ENCODE measurements around the gene ATP13A2. TPM values are rescaled to one million over a fixed set of nuclear protein-coding genes. Genes with fewer than 3 reads are reported as not detected.

The ATP13A2 gene
- total RNA-seq, 2 experiments from 2014 or later: 25.0 to 28.8 TPM

DNA sequence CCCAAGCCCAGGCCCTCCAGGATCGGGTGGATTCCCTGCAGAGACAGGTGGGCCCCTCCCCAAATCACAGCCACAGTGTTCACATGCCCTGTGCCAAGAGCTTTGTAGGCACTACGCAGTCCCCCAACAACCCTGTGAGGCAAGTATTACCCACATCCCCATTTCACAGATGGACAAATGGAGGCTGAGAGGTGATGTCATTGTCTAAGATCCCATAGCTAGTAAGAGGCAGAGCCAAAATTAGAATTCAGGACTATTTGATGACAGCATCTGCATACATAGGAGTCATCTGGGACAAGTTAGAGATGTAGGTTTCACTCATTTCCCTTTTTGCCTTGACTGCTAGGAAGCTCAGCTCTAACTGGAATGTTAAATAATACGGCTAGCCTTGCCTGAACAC, 43.4 kb downstream of the ATP13A2 start:
- no peaks in the 10 kb centered on the region for H3K79me2 ChIP-seq (ENCODE audit: insufficient read depth, low read depth, low read length)
- H4K20me1 ChIP-seq (ENCODE audit: insufficient read depth, low read length): no peaks in the 10 kb centered on the region
- H3K4me2 ChIP-seq (ENCODE audit: low read length): no peak overlapping the region
- peaks cover 5% of the 10 kb centered on the region; the same call in 1 of the 2 replicates for H3K36me3 ChIP-seq (ENCODE audit: insufficient read depth, low read length)
- H3K4me3 ChIP-seq (ENCODE audit: low read depth, low read length, poor library complexity, severe bottlenecking): no peak overlapping the region
- no peak for TF ChIP-seq EZH2phosphoT487 (IDR thresholded peaks at IDR 0.05; ENCODE audit: borderline replicate concordance, low read depth, low read length)
- TF ChIP-seq, protein P1, sequence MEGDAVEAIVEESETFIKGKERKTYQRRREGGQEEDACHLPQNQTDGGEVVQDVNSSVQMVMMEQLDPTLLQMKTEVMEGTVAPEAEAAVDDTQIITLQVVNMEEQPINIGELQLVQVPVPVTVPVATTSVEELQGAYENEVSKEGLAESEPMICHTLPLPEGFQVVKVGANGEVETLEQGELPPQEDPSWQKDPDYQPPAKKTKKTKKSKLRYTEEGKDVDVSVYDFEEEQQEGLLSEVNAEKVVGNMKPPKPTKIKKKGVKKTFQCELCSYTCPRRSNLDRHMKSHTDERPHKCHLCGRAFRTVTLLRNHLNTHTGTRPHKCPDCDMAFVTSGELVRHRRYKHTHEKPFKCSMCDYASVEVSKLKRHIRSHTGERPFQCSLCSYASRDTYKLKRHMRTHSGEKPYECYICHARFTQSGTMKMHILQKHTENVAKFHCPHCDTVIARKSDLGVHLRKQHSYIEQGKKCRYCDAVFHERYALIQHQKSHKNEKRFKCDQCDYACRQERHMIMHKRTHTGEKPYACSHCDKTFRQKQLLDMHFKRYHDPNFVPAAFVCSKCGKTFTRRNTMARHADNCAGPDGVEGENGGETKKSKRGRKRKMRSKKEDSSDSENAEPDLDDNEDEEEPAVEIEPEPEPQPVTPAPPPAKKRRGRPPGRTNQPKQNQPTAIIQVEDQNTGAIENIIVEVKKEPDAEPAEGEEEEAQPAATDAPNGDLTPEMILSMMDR (conservative IDR thresholded peaks at IDR 0.05; ENCODE audit: low read length): no peak
- ChIA-PET POLR2A (no interaction called here), CTCF (ENCODE audit: unreplicated experiment) (interaction anchor here (0.6 kb wide), 1 partner anchor 14 kb away, joined by 3 read pairs; no protein-coding TSS in a partner anchor)
- no peak for DNase-seq (ENCODE audit: low spot score)
- no peaks in the 10 kb centered on the region for H3K4me1 ChIP-seq (ENCODE audit: insufficient read depth, low read length, poor library complexity, severe bottlenecking)
- H2AFZ ChIP-seq (ENCODE audit: low read length): no peak overlapping the region
- no peaks in the 10 kb centered on the region for H3K9me3 ChIP-seq (ENCODE audit: low read length)
- intact Hi-C loops (cut with micrococcal nuclease; ENCODE audit: unreplicated experiment): no loop called here
- no peaks in the 10 kb centered on the region for H3K9me2 ChIP-seq (ENCODE audit: insufficient read depth, low read length)
- no peak overlapping the region for H3K27ac ChIP-seq (ENCODE audit: low read depth, low read length, poor library complexity, severe bottlenecking)
- BruUV-seq (replicated peaks): no TSS peak

GRCh38 chr1:16967962-16968361, 43.8 kb downstream of the ATP13A2 start:
- ChIA-PET CTCF (ENCODE audit: unreplicated experiment) (no interaction called here), POLR2A (no interaction called here)
- Histone ChIP-seq H3K79me2 (ENCODE audit: insufficient read depth, low read depth, low read length) (no peaks in the 10 kb centered on the region), H3K27ac (ENCODE audit: low read depth, low read length, poor library complexity, severe bottlenecking) (no peak overlapping the region), H3K4me2 (ENCODE audit: low read length) (no peak overlapping the region), H3K9me3 (ENCODE audit: low read length) (no peaks in the 10 kb centered on the region), H3K36me3 (ENCODE audit: insufficient read depth, low read length) (peaks cover 5% of the 10 kb centered on the region; the same call in 1 of the 2 replicates), H3K9me2 (ENCODE audit: insufficient read depth, low read length) (no peaks in the 10 kb centered on the region), H2AFZ (ENCODE audit: low read length) (no peak overlapping the region), H3K4me3 (ENCODE audit: low read depth, low read length, poor library complexity, severe bottlenecking) (no peak overlapping the region), H3K4me1 (ENCODE audit: insufficient read depth, low read length, poor library complexity, severe bottlenecking) (no peaks in the 10 kb centered on the region), H4K20me1 (ENCODE audit: insufficient read depth, low read length) (no peaks in the 10 kb centered on the region)
- intact Hi-C loops (cut with micrococcal nuclease; ENCODE audit: unreplicated experiment): no loop called here
- DNase-seq (ENCODE audit: low spot score): no peak
- TF ChIP-seq, protein P1 (conservative IDR thresholded peaks at IDR 0.05; ENCODE audit: low read length): no peak
- TF ChIP-seq EZH2phosphoT487 (IDR thresholded peaks at IDR 0.05; ENCODE audit: borderline replicate concordance, low read depth, low read length): no peak
- no TSS peak for BruUV-seq (replicated peaks)

- peaks cover 5% of the 10 kb centered on the region; the same call in 1 of the 2 replicates for H3K36me3 ChIP-seq (ENCODE audit: insufficient read depth, low read length)
- H3K9me3 ChIP-seq (ENCODE audit: low read length): no peaks in the 10 kb centered on the region
- no peak overlapping the region for H3K27ac ChIP-seq (ENCODE audit: low read depth, low read length, poor library complexity, severe bottlenecking)
- TF ChIP-seq, protein P1 (conservative IDR thresholded peaks at IDR 0.05; ENCODE audit: low read length): no peak
- TF ChIP-seq EZH2phosphoT487 (IDR thresholded peaks at IDR 0.05; ENCODE audit: borderline replicate concordance, low read depth, low read length): no peak
- CTCF ChIA-PET (ENCODE audit: unreplicated experiment): no interaction called here
- H4K20me1 ChIP-seq (ENCODE audit: insufficient read depth, low read length): no peaks in the 10 kb centered on the region
- BruUV-seq (replicated peaks): no TSS peak
- DNase-seq (ENCODE audit: low spot score): no peak
- intact Hi-C loops (cut with micrococcal nuclease; ENCODE audit: unreplicated experiment): no loop called here
- POLR2A ChIA-PET: no interaction called here
- H3K9me2 ChIP-seq (ENCODE audit: insufficient read depth, low read length): no peaks in the 10 kb centered on the region
- H3K4me2 ChIP-seq (ENCODE audit: low read length): no peak overlapping the region
- no peaks in the 10 kb centered on the region for H3K79me2 ChIP-seq (ENCODE audit: insufficient read depth, low read depth, low read length)
- no peaks in the 10 kb centered on the region for H3K4me1 ChIP-seq (ENCODE audit: insufficient read depth, low read length, poor library complexity, severe bottlenecking)
- H2AFZ ChIP-seq (ENCODE audit: low read length): no peak overlapping the region
- no peak overlapping the region for H3K4me3 ChIP-seq (ENCODE audit: low read depth, low read length, poor library complexity, severe bottlenecking)
These were observed 44.6 kb downstream of the ATP13A2 start for GRCh38 chr1:16967095-16967575.
